Bronchial epithelial cell (primary cell): ENCODE measurements around the gene TMC1. TPM values are rescaled to one million over a fixed set of nuclear protein-coding genes. Genes with fewer than 3 reads are reported as not detected.
A peak's percentile ranks its signal among the peaks of the same experiment; 100 is the strongest.
"Not testable (repeated sequence)": the region's sequence is repeated elsewhere in the genome, so short reads cannot be mapped to it uniquely, and the experiment has no call there.

Experiments used
- DNase-seq: peaks from one replicate; pipeline ENCODE4 v3.0.0-alpha.2; 2010; ENCODE audit warnings: low read depth
- FAIRE-seq: peaks from 2 replicates; lab custom pipeline; 2011; peaks lifted over from hg19 to GRCh38; lab: Jason Lieb, UNC
- H3K27me3 ChIP-seq: 2 replicates; pipeline ENCODE4 v1.5.1; 2011; ENCODE audit warnings: low read length; ENCODE audit not compliant: control insufficient read depth, insufficient read depth
- H3K36me3 ChIP-seq: 2 replicates; pipeline ENCODE4 v1.5.1; 2011; ENCODE audit warnings: low read length; ENCODE audit not compliant: control insufficient read depth, insufficient read depth
- H3K4me3 ChIP-seq: 2 replicates; pipeline ENCODE4 v1.5.1; 2011; ENCODE audit warnings: mild to moderate bottlenecking, low read depth, low read length, control low read depth
- CTCF ChIP-seq: IDR thresholded peaks from 2 replicates; pipeline ENCODE4 v1.5.1; 2011; ENCODE audit warnings: mild to moderate bottlenecking, moderate library complexity, low read length, control low read depth, inconsistent platforms; ENCODE audit not compliant: insufficient read depth, severe bottlenecking
- total RNA-seq: library from RNA; depleted of rRNA; stranded (reverse); fragments of >200 nt; gene quantifications from 2 replicates; pipeline ENCODE4 v1.2.1, GENCODE V29; 2014

Gene TMC1
- total RNA-seq, 1 donor from 2014 or later: not detected

DNA sequence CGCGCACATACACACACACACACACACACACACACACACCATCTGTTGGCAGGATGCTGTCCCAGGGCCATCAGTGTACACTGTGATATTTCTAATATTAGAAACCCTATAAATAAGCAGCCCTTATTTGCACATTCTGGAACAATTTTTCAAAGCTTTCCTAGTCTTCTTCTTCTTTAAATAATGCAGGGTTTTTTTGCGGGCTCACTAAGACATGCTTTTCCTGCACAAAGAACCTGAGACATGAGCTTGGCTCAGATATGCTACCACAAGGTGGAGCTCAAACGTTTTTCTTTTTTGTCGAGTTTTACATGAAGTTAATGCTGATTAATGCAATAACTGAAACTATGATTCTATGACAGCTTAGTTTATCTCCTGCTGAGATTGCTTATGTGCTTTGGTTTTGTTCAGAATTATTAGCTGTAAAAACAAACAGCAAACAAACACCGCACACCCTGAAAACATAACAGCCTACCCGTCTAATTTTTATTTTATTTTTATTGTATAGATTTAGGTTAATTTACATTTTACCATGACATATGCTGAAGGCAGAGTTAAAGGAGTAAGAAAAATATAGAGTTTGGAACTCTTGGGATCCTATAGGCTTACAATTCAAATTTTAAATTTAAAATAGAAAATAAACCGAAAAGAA is 335.7 kb downstream of the TMC1 start:
- DNase-seq (peak; percentile 63), FAIRE-seq (no peak)
- Histone ChIP-seq H3K4me3 (no peak overlapping the region), H3K27me3 (no peaks in the 10 kb centered on the region), H3K36me3 (no peaks in the 10 kb centered on the region)
- TF ChIP-seq CTCF: peak; percentile 53

GRCh38 chr9:72857624-72857996 is 336.2 kb downstream of the TMC1 start:
- DNase-seq (no peak), FAIRE-seq (no peak)
- Histone ChIP-seq H3K27me3 (no peaks in the 10 kb centered on the region), H3K36me3 (no peaks in the 10 kb centered on the region), H3K4me3 (no peak overlapping the region)
- no peak for TF ChIP-seq CTCF

- Histone ChIP-seq H3K27me3 (no peaks in the 10 kb centered on the region), H3K4me3 (no peak overlapping the region), H3K36me3 (no peaks in the 10 kb centered on the region)
- no peak for DNase-seq
- TF ChIP-seq CTCF: no peak
- FAIRE-seq: no peak
These were observed 336.9 kb downstream of the TMC1 start for GRCh38 chr9:72858089-72858912.

DNA sequence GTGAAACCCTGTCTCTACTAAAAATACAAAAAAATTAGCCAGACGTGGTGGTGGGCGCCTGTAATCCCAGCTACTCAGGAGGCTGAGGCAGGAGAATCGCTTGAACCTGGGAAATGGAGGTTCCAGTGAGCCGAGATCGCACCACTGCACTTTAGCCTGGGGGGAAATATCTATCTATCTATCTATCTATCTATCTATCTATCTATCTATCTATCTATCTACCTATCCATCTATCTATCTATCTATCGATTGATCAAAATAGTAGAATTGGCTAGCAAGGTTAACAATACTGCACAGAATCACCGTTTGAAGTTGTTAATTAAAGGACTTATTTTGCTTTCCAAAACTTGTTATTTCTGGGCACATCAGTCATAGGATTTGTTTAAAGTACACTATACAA is 341.4 kb downstream of the TMC1 start:
- not testable (repeated sequence) for DNase-seq, H3K36me3 ChIP-seq, H3K4me3 ChIP-seq, FAIRE-seq, H3K27me3 ChIP-seq

DNA sequence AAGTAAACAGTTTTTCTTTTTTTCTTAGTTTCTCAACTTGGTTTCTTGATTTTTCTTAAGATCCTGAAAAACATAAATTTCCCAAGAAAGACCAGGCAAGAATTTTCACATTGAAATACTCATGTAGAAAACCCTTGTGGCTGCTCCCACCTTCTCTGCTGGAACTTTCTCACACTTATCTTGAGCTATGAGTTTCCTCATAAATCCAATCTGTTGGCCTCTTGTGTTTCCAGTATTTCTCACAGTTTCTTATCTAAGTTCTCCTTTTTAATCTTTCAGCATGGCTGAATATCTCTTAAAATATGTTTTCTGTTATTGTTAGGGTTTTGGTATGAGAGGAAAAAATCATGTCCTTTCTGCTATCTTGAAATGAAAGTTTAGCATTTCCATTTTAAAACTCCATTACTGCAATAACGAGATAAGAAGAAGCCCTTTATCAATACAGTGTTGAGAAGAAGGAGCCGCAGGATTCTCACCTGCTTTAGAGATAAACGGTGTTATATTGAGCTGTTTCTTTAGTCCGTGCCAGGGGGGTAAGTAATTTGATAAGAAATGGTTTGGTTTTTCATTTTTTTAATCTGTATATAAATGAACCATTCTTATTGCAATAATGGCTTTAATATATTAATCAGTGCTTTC is 342.2 kb downstream of the TMC1 start:
- TF ChIP-seq CTCF: no peak
- H3K36me3 ChIP-seq: no peaks in the 10 kb centered on the region
- H3K4me3 ChIP-seq: no peak overlapping the region
- H3K27me3 ChIP-seq: no peaks in the 10 kb centered on the region
- FAIRE-seq (no peak), DNase-seq (no peak)

DNA sequence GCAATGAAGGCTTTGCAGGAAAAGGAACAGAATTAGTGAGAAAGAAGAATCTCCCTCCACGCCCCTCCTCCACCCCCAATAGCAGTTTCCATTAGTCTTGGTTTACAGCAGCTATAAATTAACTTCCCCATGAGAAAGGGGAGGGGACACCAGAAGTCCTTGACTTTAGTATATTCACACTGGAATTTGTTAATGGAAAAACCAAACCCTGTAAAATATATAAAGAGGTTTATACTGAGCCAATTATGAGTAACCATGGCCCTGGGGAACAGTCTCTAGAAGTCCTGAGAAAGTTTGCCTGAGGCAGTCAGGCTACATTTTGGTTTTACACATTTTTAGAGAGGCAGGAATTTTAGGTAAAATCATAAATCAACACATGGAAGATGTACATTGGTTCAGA is 342.9 kb downstream of the TMC1 start:
- Histone ChIP-seq H3K27me3 (no peaks in the 10 kb centered on the region), H3K4me3 (no peak overlapping the region), H3K36me3 (no peaks in the 10 kb centered on the region)
- no peak for FAIRE-seq
- DNase-seq: no peak
- no peak for TF ChIP-seq CTCF
